GM19372 (cell line): ENCODE measurements around the gene COG2.
"Not testable (repeated sequence)": the region's sequence is repeated elsewhere in the genome, so short reads cannot be mapped to it uniquely, and the experiment has no call there.

ENCODE experiments used
- ATAC-seq: cut with Tn5 transposase; IDR thresholded peaks from one replicate; pipeline ENCODE4 v1.9.1; 2021; ENCODE audit warnings: mild to moderate bottlenecking, low read depth, moderate library complexity; ENCODE audit not compliant: unreplicated experiment

Gene COG2

GRCh38 chr1:230624097-230624713, 18.1 kb upstream of the COG2 start:
- ATAC-seq: no peak

- ATAC-seq: no peak
These were observed 16.0 kb upstream of the COG2 start for GRCh38 chr1:230626232-230626631.

GRCh38 chr1:230627767-230628166, 14.5 kb upstream of the COG2 start:
- no peak for ATAC-seq

GRCh38 chr1:230629511-230629910, 12.8 kb upstream of the COG2 start:
- no peak for ATAC-seq

DNA sequence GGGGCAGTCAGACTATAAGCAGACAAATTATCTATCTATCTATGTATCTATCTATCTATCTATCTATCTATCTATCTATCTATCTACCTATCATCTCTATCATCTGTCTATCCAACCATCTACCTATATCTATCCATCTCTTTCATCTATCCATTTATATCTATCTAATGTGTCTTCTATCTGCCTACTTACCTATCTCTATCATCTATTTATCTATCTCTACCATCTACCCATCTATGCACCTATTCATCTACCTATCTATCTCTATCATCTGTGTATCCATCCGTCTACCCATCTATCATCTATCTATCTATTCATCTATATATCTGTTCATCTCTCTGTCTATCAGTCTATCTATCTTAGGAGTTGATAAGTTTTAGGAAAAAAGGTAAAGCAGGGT, 10.8 kb upstream of the COG2 start:
- ATAC-seq: no peak

DNA sequence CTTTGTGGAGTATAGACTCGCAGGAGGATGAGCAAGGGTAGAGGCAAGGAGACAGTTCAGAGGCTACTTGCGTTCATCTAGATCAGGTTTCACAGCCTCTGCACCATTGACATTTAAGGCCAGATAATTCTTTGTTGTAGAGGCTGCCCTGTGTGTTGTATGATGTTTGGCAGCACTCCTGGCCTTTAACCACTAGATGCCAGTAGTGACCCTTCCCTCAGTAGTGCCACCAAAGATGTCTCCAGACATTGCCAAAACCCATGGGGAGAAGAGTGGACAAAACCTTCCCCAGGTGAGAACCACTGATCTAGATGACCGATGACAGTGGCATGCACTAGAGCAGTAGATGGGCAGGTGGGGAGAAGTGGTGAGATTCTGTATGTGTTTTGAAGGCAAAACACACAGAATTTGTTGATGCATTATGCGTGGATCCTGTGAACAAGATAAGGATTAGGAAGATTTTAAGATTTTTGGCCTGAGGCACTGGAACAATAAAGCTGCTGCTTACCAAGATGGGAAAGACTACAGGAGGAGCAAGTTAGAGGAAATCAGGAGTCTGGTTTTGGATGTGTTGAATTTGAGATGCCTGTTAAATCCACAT, 9.9 kb upstream of the COG2 start:
- ATAC-seq: no peak

DNA sequence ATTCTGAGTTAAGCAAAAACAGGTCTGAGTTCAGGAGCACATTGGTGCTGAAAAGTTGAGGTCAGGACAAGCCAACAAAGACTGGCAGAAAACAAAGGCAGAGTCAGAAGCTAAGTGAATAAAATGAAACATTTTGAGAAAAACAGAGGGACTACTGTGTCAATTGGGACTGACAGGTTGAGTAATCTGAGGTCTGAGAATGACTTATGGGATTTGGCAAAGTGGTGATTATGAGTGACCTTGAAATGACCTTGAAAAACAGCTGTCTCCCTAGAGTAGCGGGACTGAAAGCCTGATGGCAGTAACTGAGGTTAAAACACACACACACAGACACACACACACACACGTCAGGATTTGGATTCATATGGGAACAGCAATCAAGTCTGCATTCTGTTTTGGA, 8.8 kb upstream of the COG2 start:
- no peak for ATAC-seq

GRCh38 chr1:230634384-230634783, 7.9 kb upstream of the COG2 start:
- ATAC-seq: no peak

- no peak for ATAC-seq
These were observed 5.6 kb upstream of the COG2 start for GRCh38 chr1:230636575-230637148.

DNA sequence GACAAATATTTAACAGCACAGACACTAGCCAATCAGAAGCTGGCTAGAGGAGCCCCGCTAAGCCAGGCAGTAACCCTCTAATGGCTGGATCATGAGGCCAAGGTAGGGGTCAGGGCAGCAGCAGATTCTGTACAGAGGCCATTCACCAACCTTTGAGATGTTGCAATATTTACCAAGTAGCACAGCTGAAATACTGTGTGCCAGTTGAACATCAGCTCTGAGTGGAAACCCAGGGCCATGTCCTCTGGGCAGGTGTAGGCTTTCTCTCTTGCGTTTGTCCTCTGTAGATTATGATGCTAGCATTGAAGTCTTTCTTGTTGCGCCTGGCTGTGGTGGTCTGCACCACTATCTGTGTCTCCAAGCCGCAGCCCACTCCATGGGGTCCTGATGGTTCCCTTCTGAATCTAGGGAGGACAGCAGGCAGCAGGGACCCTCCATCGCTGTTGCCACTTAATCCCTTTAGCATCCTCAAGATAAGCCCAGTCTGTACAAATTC, 2.5 kb upstream of the COG2 start:
- ATAC-seq: no peak

DNA sequence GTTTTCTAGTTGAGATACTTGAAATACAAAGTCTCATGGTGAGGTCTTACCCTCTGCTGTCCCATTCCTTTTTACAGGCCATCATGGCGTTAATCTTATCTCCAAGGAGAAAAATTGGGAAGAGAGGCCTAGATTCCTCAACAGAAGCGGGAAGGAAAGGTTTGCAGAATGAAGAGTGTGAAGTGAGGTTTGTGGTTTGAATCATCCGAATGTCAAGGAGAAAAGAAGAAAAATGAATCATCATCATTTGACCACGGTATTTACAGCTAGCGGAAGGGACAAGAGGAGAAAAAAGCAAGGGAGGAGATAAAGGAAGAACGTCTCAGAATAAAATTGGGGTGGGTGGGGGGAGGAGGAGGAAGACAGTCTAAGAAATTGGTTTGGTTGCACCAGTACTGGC, 935 bp upstream of the COG2 start:
- no peak for ATAC-seq

GRCh38 chr1:230641900-230642262, 400 bp upstream of the COG2 start:
- no peak for ATAC-seq

GRCh38 chr1:230643908-230644307, 1.6 kb downstream of the COG2 start:
- ATAC-seq: no peak

DNA sequence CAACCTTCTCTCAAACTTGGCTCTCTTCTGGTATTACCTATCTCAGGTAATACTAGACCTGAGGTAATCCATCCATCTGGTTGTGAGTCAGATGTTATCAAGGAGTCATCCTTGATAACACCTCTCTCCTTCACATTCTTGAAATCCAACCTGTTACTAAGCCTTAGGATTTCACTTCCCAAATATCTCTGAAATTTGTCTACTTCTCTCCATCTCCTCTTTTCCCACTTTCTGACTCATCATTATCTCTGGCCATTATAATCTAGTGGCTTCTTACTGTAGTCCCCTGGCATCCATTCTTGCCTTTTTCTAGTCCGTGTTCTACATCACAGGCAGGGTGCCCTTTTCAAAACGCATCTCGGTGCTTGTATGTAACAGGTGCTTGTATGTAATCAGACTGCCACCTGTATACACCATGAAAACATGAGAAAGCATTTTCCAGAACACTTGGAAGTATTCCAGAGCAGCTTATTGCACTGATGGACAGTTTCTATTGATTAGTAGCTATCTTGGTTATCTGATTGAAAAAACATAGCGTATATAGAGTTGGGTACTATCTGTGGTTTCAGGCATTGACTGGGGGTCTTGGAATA, 4.5 kb downstream of the COG2 start:
- no peak for ATAC-seq

DNA sequence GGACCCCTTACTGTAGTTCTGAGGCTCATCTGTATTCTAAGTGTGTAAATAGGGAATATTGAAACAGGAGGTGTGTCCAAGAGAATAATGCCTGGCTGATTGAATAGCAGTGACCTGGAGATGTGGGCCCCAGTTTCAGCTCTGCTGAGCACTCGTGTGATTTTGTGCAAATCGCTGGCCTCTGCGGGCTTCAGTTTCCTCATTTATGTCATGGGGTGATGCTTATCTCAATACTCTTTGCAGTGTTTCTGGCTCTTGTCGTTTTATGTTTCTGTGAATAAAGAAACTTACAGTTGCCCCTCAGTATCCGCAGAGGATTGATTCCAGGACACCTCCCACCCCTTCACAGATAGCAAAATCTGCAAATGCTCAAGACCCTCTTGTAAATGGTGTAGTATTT, 5.0 kb downstream of the COG2 start:
- no peak for ATAC-seq

DNA sequence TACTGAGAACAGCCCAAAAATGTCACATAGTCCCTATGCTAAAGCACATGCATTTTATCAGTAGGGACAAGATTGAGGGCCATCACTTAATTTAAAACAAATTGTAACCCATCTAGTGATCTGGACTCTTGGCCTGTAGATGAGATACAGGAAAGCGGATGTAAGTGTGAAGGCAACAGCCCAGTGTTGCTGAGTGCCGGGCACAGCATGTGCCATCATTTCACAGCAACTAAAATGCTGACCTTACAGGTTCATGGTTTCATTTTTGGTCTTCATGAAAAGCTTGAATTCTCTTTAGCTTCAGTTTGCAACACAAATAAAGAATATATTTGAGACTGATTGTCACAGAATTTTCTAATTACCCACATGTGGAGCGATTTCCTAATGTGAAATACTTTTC, 5.8 kb downstream of the COG2 start:
- ATAC-seq: no peak

DNA sequence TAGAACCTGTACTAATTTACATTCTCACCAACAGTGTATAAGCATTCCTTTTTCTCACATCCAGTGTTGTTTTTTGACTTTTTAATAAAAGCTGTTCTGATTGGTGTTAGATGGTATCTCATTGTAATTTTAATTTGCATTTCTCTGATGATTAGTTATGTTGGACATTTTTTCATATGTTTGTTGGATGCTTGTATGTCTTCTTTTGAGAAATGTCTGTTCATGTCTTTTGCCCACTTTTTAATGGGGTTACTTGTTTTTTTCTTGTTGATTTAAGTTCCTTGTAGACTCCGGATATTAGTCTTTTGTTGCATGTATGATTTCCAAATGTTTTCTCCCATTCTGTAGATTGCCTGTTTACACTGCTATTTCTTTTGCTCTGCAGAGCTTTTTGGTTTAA, 8.0 kb downstream of the COG2 start:
- no peak for ATAC-seq

- no peak for ATAC-seq
These were observed 9.0 kb downstream of the COG2 start for GRCh38 chr1:230651235-230651634.

- ATAC-seq: not testable (repeated sequence)
These were observed 14.4 kb downstream of the COG2 start for GRCh38 chr1:230656719-230657118.

- not testable (repeated sequence) for ATAC-seq
These were observed 15.8 kb downstream of the COG2 start for GRCh38 chr1:230658103-230658502.

DNA sequence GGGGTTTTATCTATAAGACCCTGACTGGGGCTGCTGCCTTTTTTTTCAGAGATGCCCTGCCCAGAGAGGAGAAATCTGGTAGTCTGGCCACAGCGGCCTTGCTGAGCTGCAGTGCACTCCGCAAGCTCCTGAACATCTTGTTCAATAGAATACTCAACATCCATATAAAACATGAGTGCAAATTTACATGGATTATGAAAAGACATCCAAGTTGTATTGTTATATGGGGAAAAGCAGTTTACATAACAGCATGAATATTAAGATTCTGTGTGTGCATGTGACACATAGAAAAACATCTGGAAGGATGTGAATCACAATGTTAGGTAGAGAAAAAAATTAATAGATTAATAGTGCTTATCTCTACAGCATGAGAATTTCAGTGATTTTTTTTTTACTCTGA, 16.4 kb downstream of the COG2 start:
- ATAC-seq: no peak

DNA sequence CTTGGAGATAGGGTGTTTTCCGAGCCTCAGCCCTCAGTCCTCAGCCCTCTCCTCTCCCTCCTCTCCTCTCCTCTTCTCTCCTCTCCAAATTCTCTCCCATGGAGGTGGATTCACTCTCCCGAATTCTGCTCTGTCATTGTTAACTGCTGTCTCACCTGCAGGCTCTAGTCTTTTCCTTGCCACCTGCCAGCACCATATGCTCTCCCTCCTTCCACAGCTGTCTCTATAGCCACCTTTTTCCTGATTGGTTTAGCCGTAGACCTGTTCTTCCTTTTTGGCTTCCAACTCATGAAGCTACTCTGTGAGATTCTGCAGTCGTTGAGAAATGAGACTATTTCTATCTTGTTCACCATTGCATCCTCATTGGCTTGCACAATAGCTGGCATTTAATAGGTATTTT, 19.7 kb downstream of the COG2 start:
- no peak for ATAC-seq
